Nephron progenitor cell (in vitro differentiated cells): ENCODE data around the gene TRABD2B.

Experiments used
- DNase-seq: peaks from one replicate; pipeline ENCODE4 v3.0.0; 2021
- H3K27ac Mint-ChIP-seq: 2 replicates; pipeline ENCODE4 v1.8.0; 2021; ENCODE audit warnings: mild to moderate bottlenecking, moderate library complexity, mixed read lengths
- H3K27me3 Mint-ChIP-seq: 2 replicates; pipeline ENCODE4 v1.8.0; 2021; ENCODE audit warnings: mild to moderate bottlenecking, low read depth, mixed read lengths; ENCODE audit not compliant: poor library complexity
- H3K36me3 Mint-ChIP-seq: 2 replicates; pipeline ENCODE4 v1.8.0; 2021; ENCODE audit warnings: low read depth, mixed read lengths
- H3K4me1 Mint-ChIP-seq: 2 replicates; pipeline ENCODE4 v1.8.0; 2021; ENCODE audit warnings: mixed read lengths
- H3K4me3 Mint-ChIP-seq: 2 replicates; pipeline ENCODE4 v1.8.0; 2021; ENCODE audit warnings: mild to moderate bottlenecking, moderate library complexity, mixed read lengths
- H3K9me3 Mint-ChIP-seq: 2 replicates; pipeline ENCODE4 v1.8.0; 2021; ENCODE audit warnings: mild to moderate bottlenecking, moderate library complexity, mixed read lengths
- CTCF ChIP-seq: fragments of 200-600 bp; sonication (generic); IDR thresholded peaks from 2 replicates; pipeline ENCODE4 v1.5.0; 2021; ENCODE audit warnings: antibody characterized with exemption

The TRABD2B gene

GRCh38 chr1:47751193-47751592 lies 246.0 kb downstream of the TRABD2B start:
- H3K4me1 Mint-ChIP-seq: peaks cover 33% of the 10 kb centered on the region
- no peaks in the 10 kb centered on the region for H3K36me3 Mint-ChIP-seq
- TF ChIP-seq CTCF: no peak
- no peak overlapping the region for H3K27ac Mint-ChIP-seq
- DNase-seq: no peak
- H3K9me3 Mint-ChIP-seq: no peaks in the 10 kb centered on the region
- no peak overlapping the region for H3K4me3 Mint-ChIP-seq
- H3K27me3 Mint-ChIP-seq: no peaks in the 10 kb centered on the region

- Mint-ChIP-seq H3K4me3 (no peak overlapping the region), H3K9me3 (peaks cover 10% of the 10 kb centered on the region), H3K27ac (no peak overlapping the region), H3K27me3 (no peaks in the 10 kb centered on the region), H3K4me1 (peaks cover 2% of the 10 kb centered on the region), H3K36me3 (no peaks in the 10 kb centered on the region)
- DNase-seq: no peak
- TF ChIP-seq CTCF: no peak
Observed at GRCh38 chr1:47745715-47746609, 251.2 kb downstream of the TRABD2B start.

- Mint-ChIP-seq H3K36me3 (no peaks in the 10 kb centered on the region), H3K4me1 (no peaks in the 10 kb centered on the region), H3K4me3 (no peak overlapping the region), H3K27me3 (peaks cover 9% of the 10 kb centered on the region), H3K27ac (no peak overlapping the region), H3K9me3 (peaks cover 26% of the 10 kb centered on the region)
- no peak for TF ChIP-seq CTCF
- DNase-seq: no peak
Observed at GRCh38 chr1:47742890-47743760, 254.1 kb downstream of the TRABD2B start.

GRCh38 chr1:47738560-47739182 lies 258.5 kb downstream of the TRABD2B start:
- peak; percentile 78 for TF ChIP-seq CTCF
- peaks cover 46% of the 10 kb centered on the region for H3K27me3 Mint-ChIP-seq
- no peak overlapping the region for H3K4me3 Mint-ChIP-seq
- no peaks in the 10 kb centered on the region for H3K36me3 Mint-ChIP-seq
- peak; percentile 82 for DNase-seq
- peaks cover 26% of the 10 kb centered on the region for H3K9me3 Mint-ChIP-seq
- no peak overlapping the region for H3K27ac Mint-ChIP-seq
- H3K4me1 Mint-ChIP-seq: no peaks in the 10 kb centered on the region

GRCh38 chr1:47732489-47732888 lies 264.7 kb downstream of the TRABD2B start:
- DNase-seq: no peak
- peaks cover 13% of the 10 kb centered on the region for H3K4me1 Mint-ChIP-seq
- no peak for TF ChIP-seq CTCF
- peaks cover 4% of the 10 kb centered on the region for H3K9me3 Mint-ChIP-seq
- no peak overlapping the region for H3K27ac Mint-ChIP-seq
- H3K4me3 Mint-ChIP-seq: no peak overlapping the region
- peaks cover 5% of the 10 kb centered on the region for H3K36me3 Mint-ChIP-seq
- H3K27me3 Mint-ChIP-seq: peaks cover 67% of the 10 kb centered on the region
